22Rv1 (cell line): ENCODE data around the gene PPP4R3B.

Source experiments
- ZFX ChIP-seq: fragments of 450-650 bp; IDR thresholded peaks from 2 replicates; pipeline ENCODE4 v1.6.1; 2017; ENCODE audit warnings: antibody characterized with exemption, borderline replicate concordance
- TF ChIP-seq, protein P1 (sequence below): fragments of 450-650 bp; IDR thresholded peaks from 2 replicates; pipeline ENCODE4 v1.5.1; 2017; ENCODE audit warnings: mild to moderate bottlenecking

- TF ChIP-seq, protein P1, sequence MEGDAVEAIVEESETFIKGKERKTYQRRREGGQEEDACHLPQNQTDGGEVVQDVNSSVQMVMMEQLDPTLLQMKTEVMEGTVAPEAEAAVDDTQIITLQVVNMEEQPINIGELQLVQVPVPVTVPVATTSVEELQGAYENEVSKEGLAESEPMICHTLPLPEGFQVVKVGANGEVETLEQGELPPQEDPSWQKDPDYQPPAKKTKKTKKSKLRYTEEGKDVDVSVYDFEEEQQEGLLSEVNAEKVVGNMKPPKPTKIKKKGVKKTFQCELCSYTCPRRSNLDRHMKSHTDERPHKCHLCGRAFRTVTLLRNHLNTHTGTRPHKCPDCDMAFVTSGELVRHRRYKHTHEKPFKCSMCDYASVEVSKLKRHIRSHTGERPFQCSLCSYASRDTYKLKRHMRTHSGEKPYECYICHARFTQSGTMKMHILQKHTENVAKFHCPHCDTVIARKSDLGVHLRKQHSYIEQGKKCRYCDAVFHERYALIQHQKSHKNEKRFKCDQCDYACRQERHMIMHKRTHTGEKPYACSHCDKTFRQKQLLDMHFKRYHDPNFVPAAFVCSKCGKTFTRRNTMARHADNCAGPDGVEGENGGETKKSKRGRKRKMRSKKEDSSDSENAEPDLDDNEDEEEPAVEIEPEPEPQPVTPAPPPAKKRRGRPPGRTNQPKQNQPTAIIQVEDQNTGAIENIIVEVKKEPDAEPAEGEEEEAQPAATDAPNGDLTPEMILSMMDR, result peak; percentile 58
- TF ChIP-seq ZFX, result no peak
These were observed 105.8 kb downstream of the PPP4R3B start for GRCh38 chr2:55511508-55512124.
